H1 (cell line): ENCODE results near the gene RAB3A. TPM values are rescaled to one million over a fixed set of nuclear protein-coding genes. Genes with fewer than 3 reads are reported as not detected.

Source experiments
- CTCF ChIA-PET: fragments of 300-600 bp; sonication (Branson Sonifier 250); formaldehyde crosslinking; loops from one replicate; lab custom pipeline; 2021; ENCODE audit not compliant: partially characterized antibody; lab: Charles Lee
- POLR2A ChIA-PET: fragments of 300-600 bp; sonication (Branson Sonifier 250); formaldehyde crosslinking; loops from one replicate; lab custom pipeline; 2021; ENCODE audit warnings: inconsistent platforms; ENCODE audit not compliant: partially characterized antibody; lab: Charles Lee
- DNase-seq, 2 experiments: peaks; one replicate each; pipeline versions ENCODE4 v3.0.0 to v3.0.0-alpha.2; 2010 to 2022; ENCODE audit warnings: low spot score in 2 of 2, low read depth in 1 of 2, mixed read lengths in 1 of 2
- FAIRE-seq: peaks from 2 replicates; lab custom pipeline; 2011; peaks lifted over from hg19 to GRCh38; lab: Jason Lieb, UNC
- H2AFZ ChIP-seq: 2 replicates; pipeline ENCODE4 v1.8.1; 2012; ENCODE audit warnings: low read length, inconsistent platforms
- H2AK5ac ChIP-seq: 2 replicates; pipeline ENCODE4 v1.6.1; 2013; ENCODE audit warnings: low read depth, low read length
- H2BK120ac ChIP-seq: replicated peaks from 2 replicates; pipeline ENCODE3; 2013; ENCODE audit warnings: low read depth, low read length, inconsistent platforms
- H2BK12ac ChIP-seq: 2 replicates; pipeline ENCODE4 v1.6.1; 2013; ENCODE audit warnings: low read depth, low read length
- H2BK15ac ChIP-seq: 2 replicates; pipeline ENCODE4 v1.6.1; 2013; ENCODE audit warnings: low read length
- H2BK20ac ChIP-seq: 2 replicates; pipeline ENCODE4 v1.6.1; 2013; ENCODE audit warnings: low read length
- H2BK5ac ChIP-seq: 2 replicates; pipeline ENCODE4 v1.6.1; 2013; ENCODE audit warnings: low read depth, low read length
- H3K14ac ChIP-seq: 2 replicates; pipeline ENCODE4 v1.6.1; 2013; ENCODE audit warnings: inconsistent platforms; ENCODE audit not compliant: insufficient read length
- H3K18ac ChIP-seq: 2 replicates; pipeline ENCODE4 v1.6.1; 2013; ENCODE audit warnings: low read length; ENCODE audit errors: extremely low read depth
- H3K23ac ChIP-seq: 2 replicates; pipeline ENCODE4 v1.6.1; 2013; ENCODE audit warnings: inconsistent platforms; ENCODE audit not compliant: insufficient read length
- H3K23me2 ChIP-seq: 2 replicates; pipeline ENCODE4 v1.6.1; 2013; ENCODE audit warnings: low read depth, low read length
- H3K27ac ChIP-seq: 2 replicates; pipeline ENCODE4 v1.6.1; 2011; ENCODE audit warnings: low read depth, low read length, inconsistent platforms
- H3K27me3 ChIP-seq, 4 experiments: replicated peaks in 1 of 4; 1 replicate in 1 of 4; 2 replicates in 3 of 4; pipeline versions ENCODE4 v1.6.1 to v1.8.1; 2011 to 2013; ENCODE audit warnings: low read length in 3 of 4, mild to moderate bottlenecking in 3 of 4, inconsistent platforms in 2 of 4, mixed read lengths in 2 of 4, moderate library complexity in 1 of 4; ENCODE audit not compliant: control insufficient read depth in 3 of 4, insufficient read depth in 3 of 4; ENCODE audit errors: extremely low read depth in 1 of 4
- H3K36me3 ChIP-seq, 4 experiments: 2 replicates each; pipeline versions ENCODE4 v1.6.1 to v1.8.1; 2011 to 2013; ENCODE audit warnings: mild to moderate bottlenecking in 4 of 4, low read length in 3 of 4, moderate library complexity in 2 of 4, control low read depth in 1 of 4, inconsistent platforms in 1 of 4; ENCODE audit not compliant: insufficient read depth in 4 of 4, control insufficient read depth in 2 of 4
- H3K4ac ChIP-seq: replicated peaks from 2 replicates; pipeline ENCODE3; 2013; ENCODE audit warnings: low read length, low read depth, mixed read lengths, inconsistent platforms; ENCODE audit not compliant: insufficient read length
- H3K4me1 ChIP-seq, 4 experiments: replicated peaks in 1 of 4; 1 replicate in 1 of 4; 2 replicates in 3 of 4; pipeline versions ENCODE4 v1.6.1 to v1.8.1; 2011 to 2013; ENCODE audit warnings: low read length in 3 of 4, inconsistent platforms in 2 of 4, mixed read lengths in 1 of 4; ENCODE audit not compliant: insufficient read depth in 4 of 4, control insufficient read depth in 3 of 4
- H3K4me2 ChIP-seq, 2 experiments: 2 replicates each; pipeline versions ENCODE4 v1.6.1 to v1.8.1; 2011 to 2013; ENCODE audit warnings: low read depth in 2 of 2, low read length in 2 of 2, control low read depth in 1 of 2, inconsistent platforms in 1 of 2, mild to moderate bottlenecking in 1 of 2; ENCODE audit not compliant: insufficient read depth in 1 of 2
- H3K4me3 ChIP-seq, 4 experiments: fragments of 200-600, 300-600 bp in 1 of 4; sonication (generic), shearing (Covaris generic), sonication (Bioruptor Twin) in 1 of 4; 2 replicates each; pipeline versions ENCODE4 v1.5.1 to v1.8.1; 2011 to 2016; ENCODE audit warnings: low read length in 4 of 4, low read depth in 3 of 4, control low read depth in 2 of 4, inconsistent platforms in 2 of 4, mild to moderate bottlenecking in 2 of 4, mixed read lengths in 1 of 4, moderate library complexity in 1 of 4; ENCODE audit not compliant: insufficient read depth in 2 of 4; ENCODE audit errors: extremely low read depth in 1 of 4
- H3K56ac ChIP-seq: replicated peaks from 2 replicates; pipeline ENCODE3; 2013; ENCODE audit warnings: low read depth, mild to moderate bottlenecking, mixed read lengths, low read length, inconsistent platforms; ENCODE audit not compliant: insufficient read length
- H3K79me1 ChIP-seq: 2 replicates; pipeline ENCODE4 v1.6.1; 2013; ENCODE audit warnings: low read depth, low read length, control low read depth
- H3K79me2 ChIP-seq, 2 experiments: 2 replicates each; pipeline versions ENCODE4 v1.6.1 to v1.8.1; 2012 to 2013; ENCODE audit warnings: low read length in 2 of 2, mild to moderate bottlenecking in 2 of 2, inconsistent platforms in 1 of 2; ENCODE audit not compliant: insufficient read depth in 2 of 2, control insufficient read depth in 1 of 2
- H3K9ac ChIP-seq, 4 experiments: replicated peaks in 1 of 4; 1 replicate in 1 of 4; 2 replicates in 3 of 4; pipeline versions ENCODE4 v1.6.1 to v1.8.1; 2011 to 2013; ENCODE audit warnings: low read depth in 3 of 4, low read length in 3 of 4, control low read depth in 2 of 4, mild to moderate bottlenecking in 2 of 4, moderate library complexity in 2 of 4, inconsistent platforms in 1 of 4; ENCODE audit errors: extremely low read depth in 1 of 4
- H3K9me3 ChIP-seq, 2 experiments: 2 replicates each; pipeline versions ENCODE4 v1.6.1 to v1.8.1; 2012 to 2013; ENCODE audit warnings: mild to moderate bottlenecking in 2 of 2, moderate library complexity in 2 of 2, control low read depth in 1 of 2, inconsistent platforms in 1 of 2, low read depth in 1 of 2, low read length in 1 of 2, mixed read lengths in 1 of 2; ENCODE audit not compliant: insufficient read depth in 2 of 2
- H4K20me1 ChIP-seq, 2 experiments: replicated peaks in 1 of 2; 2 replicates each; pipeline versions ENCODE3 to v1.8.1; 2011 to 2013; ENCODE audit warnings: inconsistent platforms in 2 of 2, low read length in 2 of 2, mild to moderate bottlenecking in 1 of 2; ENCODE audit not compliant: insufficient read depth in 2 of 2, control insufficient read depth in 1 of 2
- H4K5ac ChIP-seq: 2 replicates; pipeline ENCODE4 v1.6.1; 2013; ENCODE audit warnings: low read length, low read depth, mixed read lengths, inconsistent platforms; ENCODE audit not compliant: insufficient read length
- H4K8ac ChIP-seq: 2 replicates; pipeline ENCODE4 v1.8.0; 2013; ENCODE audit warnings: mild to moderate bottlenecking, moderate library complexity, low read length, inconsistent platforms; ENCODE audit not compliant: insufficient read depth; ENCODE audit errors: extremely low read depth
- H4K91ac ChIP-seq: replicated peaks from 2 replicates; pipeline ENCODE3; 2013; ENCODE audit warnings: low read length, mixed read lengths, inconsistent platforms; ENCODE audit not compliant: insufficient read length
- BACH1 ChIP-seq: IDR thresholded peaks from 2 replicates; pipeline ENCODE4 v1.6.1; 2012; ENCODE audit warnings: low read length, improper control_type of control experiment
- CBX8 ChIP-seq: fragments of 300-800, 300-1000 bp; sonication (generic); IDR thresholded peaks from 2 replicates; pipeline ENCODE4 v1.7.1; 2016; ENCODE audit warnings: low read depth, low read length, borderline replicate concordance
- GABPA ChIP-seq: IDR thresholded peaks from 2 replicates; pipeline ENCODE4 v1.6.1; 2011; ENCODE audit warnings: mild to moderate bottlenecking, low read length, moderate library complexity, borderline replicate concordance; ENCODE audit not compliant: insufficient read depth
- JUN ChIP-seq: IDR thresholded peaks from 2 replicates; pipeline ENCODE4 v1.6.1; 2011; ENCODE audit warnings: low read depth, mild to moderate bottlenecking, improper control_type of control experiment, low read length
- SAP30 ChIP-seq: fragments of 300-600 bp; sonication (generic); IDR thresholded peaks from 2 replicates; pipeline ENCODE4 v1.7.1; 2012; ENCODE audit warnings: low read length, moderate library complexity, mild to moderate bottlenecking, inconsistent platforms; ENCODE audit not compliant: insufficient read depth, insufficient replicate concordance
- SIN3A ChIP-seq, 2 experiments: IDR thresholded peaks in 1 of 2; conservative IDR thresholded peaks in 1 of 2; 2 replicates each; pipeline ENCODE4 v1.6.1; 2011 to 2012; ENCODE audit warnings: low read length in 2 of 2, improper control_type of control experiment in 1 of 2, low read depth in 1 of 2, mild to moderate bottlenecking in 1 of 2
- SP1 ChIP-seq: IDR thresholded peaks from 2 replicates; pipeline ENCODE4 v1.6.1; 2011; ENCODE audit warnings: low read depth, low read length
- SP2 ChIP-seq: IDR thresholded peaks from 2 replicates; pipeline ENCODE4 v1.6.1; 2012; ENCODE audit warnings: mild to moderate bottlenecking, low read length, inconsistent platforms
- WGBS, 2 experiments: shearing (Covaris generic) in 1 of 2; methylation state at CpG; one replicate each; pipeline versions ENCODE4 v1.1.6 to v1.1.7; 2013 to 2015; ENCODE audit warnings: low lambda C conversion rate in 2 of 2, mixed read lengths in 2 of 2, inconsistent platforms in 1 of 2, low coverage in 1 of 2, missing lambda C conversion rate in 1 of 2; ENCODE audit not compliant: insufficient replicate concordance in 2 of 2, insufficient coverage in 1 of 2, insufficient read length in 1 of 2; ENCODE audit errors: extremely low coverage in 1 of 2, missing lambda C conversion rate in 1 of 2; 5-methylcytosine and 5-hydroxymethylcytosine counted together
- polyA plus RNA-seq, 7 experiments: library from polyadenylated mRNA; depleted of rRNA in 3 of 7; stranded (reverse) in 5 of 7; unstranded in 2 of 7; fragments of >200 nt in 5 of 7; fragments of 200-250 nt in 2 of 7; gene quantifications; 1 replicate in 5 of 7; 2 replicates in 1 of 7; 4 replicates in 1 of 7; pipeline versions ENCODE4 v1.2.1 to v1.2.3, GENCODE V29; 2011 to 2013; ENCODE audit warnings: missing spikeins in 2 of 7, mixed read lengths in 2 of 7
- total RNA-seq: library from RNA; stranded (reverse); fragmentation: NEBNext Ultra II Directional; extraction: Animal tissue kit (Norgen Biotek cat#: 25700); gene quantifications from 2 replicates; pipeline ENCODE4 v1.2.1, GENCODE V29; 2021
- TF ChIP-seq, protein P1 (sequence below), 3 experiments: IDR thresholded peaks; 1 replicate in 2 of 3; 2 replicates in 1 of 3; pipeline versions ENCODE4 v1.5.1 to v1.6.1; 2011; ENCODE audit warnings: low read length in 3 of 3, mild to moderate bottlenecking in 3 of 3, inconsistent platforms in 2 of 3, low read depth in 1 of 3, moderate library complexity in 1 of 3; ENCODE audit not compliant: insufficient read depth in 1 of 3; ENCODE audit errors: control extremely low read depth in 1 of 3

RAB3A gene
- total and polyA plus RNA-seq, 2 of the 8 experiments (the other 6 are each of a cell fraction or from before 2014, with no cell fraction given), result 13.6 to 14.2 TPM

DNA sequence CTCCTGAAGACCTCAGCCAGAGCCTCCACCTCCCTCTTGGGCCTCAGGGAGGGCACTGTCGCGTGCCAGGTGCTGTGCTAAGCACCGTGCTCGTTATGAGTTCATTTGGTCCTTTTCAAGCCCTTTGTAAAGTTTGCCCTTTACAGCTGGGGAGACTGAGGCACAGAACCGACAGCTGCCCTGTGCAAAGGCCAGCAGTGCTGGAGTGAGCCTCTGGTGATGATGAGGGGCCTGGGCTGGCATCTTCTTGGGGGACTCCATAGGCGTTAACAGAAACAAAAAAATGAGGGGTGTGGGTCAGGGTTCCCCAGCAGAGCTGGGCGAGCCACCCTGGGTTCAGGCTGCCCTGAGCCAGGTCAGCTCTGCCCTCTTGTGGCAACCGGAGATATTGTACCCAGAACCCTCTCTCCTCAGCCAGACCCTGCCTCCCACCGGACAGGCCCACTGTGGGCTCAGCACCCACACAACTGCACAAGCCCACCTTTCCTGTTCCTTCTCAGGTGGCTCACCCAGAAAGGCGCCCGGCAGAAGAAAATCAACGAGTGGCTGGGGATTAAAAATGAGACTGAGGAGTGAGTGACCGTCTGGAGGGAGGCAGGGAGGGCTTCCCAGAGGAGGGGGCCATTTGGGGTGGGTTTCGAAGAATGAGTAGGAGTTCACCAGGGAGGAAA, 35.7 kb downstream of the RAB3A start:
- Histone ChIP-seq H3K23me2 (no peaks in the 10 kb centered on the region), H3K36me3 (peaks cover 9 to 29% (median 17%) of the 10 kb centered on the region in 4 experiments; a peak in 7 of 8 replicates), H4K8ac (no peak overlapping the region; the same call in 1 of the 2 replicates), H4K5ac (no peak overlapping the region), H3K4me2 (no peak overlapping the region), H2BK120ac (no peak overlapping the region), H3K4me3 (no peak overlapping the region), H3K4me1 (peaks cover 0 to under 1% (median 0%) of the 10 kb centered on the region in 4 experiments; a peak in 2 of 7 replicates), H3K79me1 (no peaks in the 10 kb centered on the region), H2AFZ (no peak overlapping the region), H3K9ac (no peak overlapping the region), H2BK15ac (no peak overlapping the region), H4K91ac (no peak overlapping the region), H3K23ac (no peak overlapping the region), H3K27me3 (no peaks in the 10 kb centered on the region), H3K9me3 (no peaks in the 10 kb centered on the region), H3K79me2 (no peaks in the 10 kb centered on the region), H2BK5ac (no peak overlapping the region; the same call in 1 of the 2 replicates), H3K56ac (no peak overlapping the region), H3K14ac (no peak overlapping the region), H2BK12ac (peak overlapping the region; percentile 68; the same call in 1 of the 2 replicates), H3K18ac (no peak overlapping the region), H2AK5ac (no peak overlapping the region), H2BK20ac (no peak overlapping the region), H3K27ac (no peak overlapping the region), H3K4ac (no peak overlapping the region), H4K20me1 (peaks cover 0 to 2% of the 10 kb centered on the region in 2 experiments)
- WGBS, 2 experiments, result 84% methylated on average over 14 of the region's 14 CpGs; no CpG with 5 or more reads in 1 of the 2 experiments
- ChIA-PET CTCF (interaction anchor here (0.6 to 2.5 kb wide), 23 partner anchors 8 to 93 kb away, joined by 3 to 17 read pairs (median 4); partner anchors contain the start of gene RAB3A), POLR2A (interaction anchor here (0.6 to 1.5 kb wide), 7 partner anchors 19 to 558 kb away, joined by 3 to 4 read pairs (median 3); no protein-coding TSS in a partner anchor)
- FAIRE-seq, result peak; percentile 60
- peak in 1 of 2 experiments; percentile 84 for DNase-seq
- no peak for TF ChIP-seq CBX8
- TF ChIP-seq SAP30, result no peak
- no peak for TF ChIP-seq SP2
- no peak for TF ChIP-seq JUN
- TF ChIP-seq, protein P1, sequence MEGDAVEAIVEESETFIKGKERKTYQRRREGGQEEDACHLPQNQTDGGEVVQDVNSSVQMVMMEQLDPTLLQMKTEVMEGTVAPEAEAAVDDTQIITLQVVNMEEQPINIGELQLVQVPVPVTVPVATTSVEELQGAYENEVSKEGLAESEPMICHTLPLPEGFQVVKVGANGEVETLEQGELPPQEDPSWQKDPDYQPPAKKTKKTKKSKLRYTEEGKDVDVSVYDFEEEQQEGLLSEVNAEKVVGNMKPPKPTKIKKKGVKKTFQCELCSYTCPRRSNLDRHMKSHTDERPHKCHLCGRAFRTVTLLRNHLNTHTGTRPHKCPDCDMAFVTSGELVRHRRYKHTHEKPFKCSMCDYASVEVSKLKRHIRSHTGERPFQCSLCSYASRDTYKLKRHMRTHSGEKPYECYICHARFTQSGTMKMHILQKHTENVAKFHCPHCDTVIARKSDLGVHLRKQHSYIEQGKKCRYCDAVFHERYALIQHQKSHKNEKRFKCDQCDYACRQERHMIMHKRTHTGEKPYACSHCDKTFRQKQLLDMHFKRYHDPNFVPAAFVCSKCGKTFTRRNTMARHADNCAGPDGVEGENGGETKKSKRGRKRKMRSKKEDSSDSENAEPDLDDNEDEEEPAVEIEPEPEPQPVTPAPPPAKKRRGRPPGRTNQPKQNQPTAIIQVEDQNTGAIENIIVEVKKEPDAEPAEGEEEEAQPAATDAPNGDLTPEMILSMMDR (IDR thresholded peaks at IDR 0.05; ENCODE audit: control extremely low read depth in 1 of 3, insufficient read depth in 1 of 3, low read depth in 1 of 3, low read length in 3 of 3), result peak; percentile 89 to 92 (median 90)
- TF ChIP-seq GABPA, result no peak
- no peak for TF ChIP-seq SP1
- TF ChIP-seq SIN3A (conservative IDR thresholded peaks at IDR 0.05 in 1 of 2, IDR thresholded peaks at IDR 0.05 in 1 of 2; ENCODE audit: low read depth in 1 of 2, low read length in 2 of 2), result 0 out of 4 replicates have a peak, but pooled peaks of 1 of the 2 experiments have one; percentile 44
- TF ChIP-seq BACH1, result 0 out of 2 replicates have a peak, but pooled peaks have one; percentile 12
